A549 (cell line): ENCODE measurements around the gene GIMAP8. TPM values are rescaled to one million over a fixed set of nuclear protein-coding genes. Genes with fewer than 3 reads are reported as not detected.

Experiments
- ATAC-seq, 2 experiments: fragments of 200-7000 bp in 1 of 2; fragments of >200 bp in 1 of 2; cut with Nextera tagmentation in 1 of 2; cut with Tn5 transposase in 1 of 2; 3 replicates each; pipeline versions ENCODE4 v1.8.0 to v1.9.1; 2018 to 2020; ENCODE audit warnings: mild to moderate bottlenecking in 1 of 2, moderate library complexity in 1 of 2
- CTCF ChIA-PET: fragments of 300-600 bp; sonication (Branson Sonifier 250); formaldehyde crosslinking; extraction: SDS; loops from one replicate; lab custom pipeline; 2021; ENCODE audit warnings: antibody characterized with exemption, inconsistent platforms; lab: Yijun Ruan, JAX
- POLR2A ChIA-PET: fragments of 350-600 bp; formaldehyde crosslinking; extraction: SDS; loops from one replicate; lab custom pipeline; 2021; ENCODE audit warnings: antibody characterized with exemption, inconsistent platforms; lab: Yijun Ruan, JAX
- DNase-seq, 2 experiments: peaks; one replicate each; pipeline versions ENCODE4 v3.0.0 to v3.0.0-alpha.2; 2011 to 2016; ENCODE audit warnings: low read depth in 1 of 2, low spot score in 1 of 2
- FAIRE-seq: peaks from 2 replicates; lab custom pipeline; 2011; peaks lifted over from hg19 to GRCh38; lab: Jason Lieb, UNC
- H3K27ac ChIP-seq, 2 experiments: fragments of >200 bp; sonication (Bioruptor Twin); formaldehyde crosslinking; 3 replicates each; pipeline ENCODE4 v1.5.1; 2016 to 2017
- H3K4me1 ChIP-seq: fragments of >200 bp; sonication (Bioruptor Twin); formaldehyde crosslinking; 3 replicates; pipeline ENCODE4 v1.6.1; 2016
- H3K4me2 ChIP-seq: fragments of >200 bp; sonication (Bioruptor Twin); formaldehyde crosslinking; 3 replicates; pipeline ENCODE4 v1.6.1; 2016
- H3K4me3 ChIP-seq: fragments of >200 bp; sonication (Bioruptor Twin); formaldehyde crosslinking; 3 replicates; pipeline ENCODE4 v1.5.1; 2016
- H3K9me3 ChIP-seq: fragments of >200 bp; sonication (Bioruptor Twin); formaldehyde crosslinking; 3 replicates; pipeline ENCODE4 v1.6.1; 2016
- CEBPB ChIP-seq, 2 experiments: fragments of >200 bp in 1 of 2; sonication (Bioruptor Twin) in 1 of 2; formaldehyde crosslinking in 1 of 2; IDR thresholded peaks; 2 replicates each; pipeline ENCODE4 v1.6.1; 2012 to 2016
- CHD4 ChIP-seq: fragments of 200-600 bp; sonication (generic); IDR thresholded peaks from 2 replicates; pipeline ENCODE4 v1.6.1; 2016; ENCODE audit warnings: antibody characterized with exemption, mild to moderate bottlenecking, borderline replicate concordance
- EP300 ChIP-seq, 2 experiments: fragments of >200 bp; sonication (Bioruptor Twin); formaldehyde crosslinking; IDR thresholded peaks; 2 replicates in 1 of 2; 3 replicates in 1 of 2; pipeline ENCODE4 v1.6.1; 2016 to 2017
- FOSB ChIP-seq: fragments of 250-450 bp; sonication (Bioruptor Pico); IDR thresholded peaks from 2 replicates; pipeline ENCODE4 v1.5.0; 2020; ENCODE audit warnings: mild to moderate bottlenecking, moderate library complexity
- FOSL2 ChIP-seq, 2 experiments: fragments of 450-650 bp in 1 of 2; fragments of >200 bp in 1 of 2; sonication (Bioruptor Twin) in 1 of 2; formaldehyde crosslinking; IDR thresholded peaks; 2 replicates each; pipeline versions ENCODE4 v1.5.0 to v1.6.1; 2016 to 2020; ENCODE audit warnings: mild to moderate bottlenecking in 1 of 2, moderate library complexity in 1 of 2
- FOXS1 ChIP-seq: fragments of 250-450 bp; sonication (Bioruptor Pico); IDR thresholded peaks from 2 replicates; pipeline ENCODE4 v1.5.0; 2020; ENCODE audit warnings: mild to moderate bottlenecking, moderate library complexity
- HDAC2 ChIP-seq: fragments of 200-600 bp; sonication (generic); IDR thresholded peaks from 2 replicates; pipeline ENCODE4 v1.6.1; 2016
- HEYL ChIP-seq: fragments of 250-450 bp; sonication (Bioruptor Pico); IDR thresholded peaks from 2 replicates; pipeline ENCODE4 v1.8.0; 2021; ENCODE audit warnings: mild to moderate bottlenecking, moderate library complexity
- HOXB5 ChIP-seq: fragments of 250-450 bp; sonication (Bioruptor Pico); IDR thresholded peaks from 2 replicates; pipeline ENCODE4 v1.5.0; 2020; ENCODE audit warnings: mild to moderate bottlenecking, moderate library complexity
- MAZ ChIP-seq: fragments of 150-350 bp; IDR thresholded peaks from 2 replicates; pipeline ENCODE4 v1.6.1; 2014; ENCODE audit warnings: antibody characterized with exemption, low read depth, low read length, borderline replicate concordance
- MYC ChIP-seq: IDR thresholded peaks from 2 replicates; pipeline ENCODE4 v1.6.1; 2012; ENCODE audit warnings: mild to moderate bottlenecking, inconsistent platforms, low read length, improper control_type of control experiment, borderline replicate concordance
- POLR2AphosphoS2 ChIP-seq: conservative IDR thresholded peaks from 2 replicates; pipeline ENCODE4 v1.6.1; 2012; ENCODE audit warnings: low read length, improper control_type of control experiment, inconsistent platforms
- RARB ChIP-seq: fragments of 250-450 bp; sonication (Bioruptor Pico); IDR thresholded peaks from 2 replicates; pipeline ENCODE4 v1.8.0; 2021; ENCODE audit warnings: mild to moderate bottlenecking, moderate library complexity
- RCOR1 ChIP-seq: fragments of 150-350 bp; IDR thresholded peaks from 2 replicates; pipeline ENCODE4 v1.6.1; 2014; ENCODE audit warnings: antibody characterized with exemption, low read length, low read depth
- RFX5 ChIP-seq: fragments of 450-650 bp; IDR thresholded peaks from 2 replicates; pipeline ENCODE4 v1.7.1; 2014; ENCODE audit warnings: antibody characterized with exemption, mild to moderate bottlenecking, moderate library complexity
- TFCP2L1 ChIP-seq: fragments of 250-450 bp; sonication (Bioruptor Pico); IDR thresholded peaks from 2 replicates; pipeline ENCODE4 v1.5.0; 2021; ENCODE audit warnings: mild to moderate bottlenecking
- TP53 ChIP-seq: fragments of 250-450 bp; sonication (Bioruptor Pico); IDR thresholded peaks from 2 replicates; pipeline ENCODE4 v1.5.0; 2021; ENCODE audit warnings: mild to moderate bottlenecking, moderate library complexity
- ZC3H11A ChIP-seq: fragments of 450-650 bp; IDR thresholded peaks from 2 replicates; pipeline ENCODE4 v1.6.1; 2014; ENCODE audit warnings: antibody characterized with exemption, mild to moderate bottlenecking
- ZFP36 ChIP-seq: fragments of 450-650 bp; IDR thresholded peaks from 2 replicates; pipeline ENCODE4 v1.6.1; 2014; ENCODE audit warnings: borderline replicate concordance; ENCODE audit not compliant: partially characterized antibody
- ZSCAN20 ChIP-seq: fragments of 250-450 bp; sonication (Bioruptor Pico); IDR thresholded peaks from 2 replicates; pipeline ENCODE4 v1.8.0; 2022; ENCODE audit warnings: mild to moderate bottlenecking, moderate library complexity
- WGBS: methylation state at CpG from one replicate; pipeline ENCODE4 v1.1.6; 2017; ENCODE audit errors: missing lambda C conversion rate; 5-methylcytosine and 5-hydroxymethylcytosine counted together
- polyA plus RNA-seq, 4 experiments: library from polyadenylated mRNA; depleted of rRNA in 3 of 4; stranded (reverse); fragments of >200 nt; fragmentation: RNase III in 1 of 4; extraction: RNeasy Plus Mini Kit Qiagen cat#74134 plus additional on column Dnase treatment in 1 of 4; gene quantifications; 2 replicates in 3 of 4; 3 replicates in 1 of 4; pipeline ENCODE4 v1.2.3, GENCODE V29; 2011 to 2017
- TF ChIP-seq, protein P1 (sequence below): IDR thresholded peaks from 2 replicates; pipeline ENCODE4 v1.6.1; 2012
- TF ChIP-seq, protein P2 (sequence below): fragments of 250-450 bp; sonication (Bioruptor Pico); IDR thresholded peaks from 2 replicates; pipeline ENCODE4 v1.5.0; 2020; ENCODE audit warnings: low read depth, mild to moderate bottlenecking, moderate library complexity
- TF ChIP-seq, protein P3 (sequence below): fragments of >200 bp; sonication (Bioruptor Twin); formaldehyde crosslinking; IDR thresholded peaks from 3 replicates; pipeline ENCODE4 v1.5.1; 2016
- TF ChIP-seq, protein P4 (sequence below): fragments of 250-450 bp; sonication (Bioruptor Pico); IDR thresholded peaks from 2 replicates; pipeline ENCODE4 v1.5.0; 2021; ENCODE audit warnings: mild to moderate bottlenecking, moderate library complexity, borderline replicate concordance
- TF ChIP-seq, protein P5 (sequence below): fragments of 450-650 bp; IDR thresholded peaks from 2 replicates; pipeline ENCODE4 v1.6.1; 2014; ENCODE audit warnings: antibody characterized with exemption

Gene GIMAP8
- polyA plus RNA-seq, 2 of the 4 experiments (the other 2 are of a cell fraction), result not detected

DNA sequence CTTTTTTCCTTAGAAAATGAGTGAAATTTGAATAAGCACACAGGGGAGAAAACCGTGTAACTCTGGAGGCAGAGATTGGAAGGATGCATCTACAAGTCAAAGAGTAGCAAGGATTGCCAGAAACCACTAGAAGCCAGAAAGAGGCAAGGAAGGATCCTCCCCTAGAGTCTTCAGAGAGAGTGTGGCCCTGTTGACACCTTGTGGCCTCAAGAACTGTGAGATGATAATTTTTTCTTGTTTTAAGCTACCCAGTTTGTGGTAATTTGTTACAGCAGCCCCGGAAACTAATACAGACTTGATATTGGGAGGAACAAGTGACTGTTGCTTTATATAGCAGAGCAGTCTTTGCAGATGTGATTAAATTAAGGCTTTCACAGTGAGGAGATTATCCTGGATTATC, 60.6 kb downstream of the GIMAP8 start:
- Histone ChIP-seq H3K9me3 (no peaks in the 10 kb centered on the region), H3K4me1 (no peaks in the 10 kb centered on the region), H3K4me3 (no peak overlapping the region), H3K4me2 (no peak overlapping the region), H3K27ac (no peak overlapping the region)
- TF ChIP-seq ZSCAN20 (CRISPR knock-in tag) (no peak), POLR2AphosphoS2 (no peak), HDAC2 (no peak), RCOR1 (no peak), CHD4 (no peak), EP300 (IDR thresholded peaks at IDR 0.05) (no peak), HOXB5 (CRISPR knock-in tag) (no peak), ZFP36 (no peak), FOSL2 (IDR thresholded peaks at IDR 0.05) (no peak), FOSL2 (CRISPR knock-in tag; IDR thresholded peaks at IDR 0.05) (no peak), RARB (CRISPR knock-in tag) (no peak), RFX5 (no peak), ZC3H11A (no peak)
- TF ChIP-seq, protein P1, sequence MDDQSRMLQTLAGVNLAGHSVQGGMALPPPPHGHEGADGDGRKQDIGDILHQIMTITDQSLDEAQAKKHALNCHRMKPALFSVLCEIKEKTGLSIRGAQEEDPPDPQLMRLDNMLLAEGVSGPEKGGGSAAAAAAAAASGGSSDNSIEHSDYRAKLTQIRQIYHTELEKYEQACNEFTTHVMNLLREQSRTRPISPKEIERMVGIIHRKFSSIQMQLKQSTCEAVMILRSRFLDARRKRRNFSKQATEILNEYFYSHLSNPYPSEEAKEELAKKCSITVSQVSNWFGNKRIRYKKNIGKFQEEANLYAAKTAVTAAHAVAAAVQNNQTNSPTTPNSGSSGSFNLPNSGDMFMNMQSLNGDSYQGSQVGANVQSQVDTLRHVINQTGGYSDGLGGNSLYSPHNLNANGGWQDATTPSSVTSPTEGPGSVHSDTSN, result no peak
- TF ChIP-seq, protein P2, sequence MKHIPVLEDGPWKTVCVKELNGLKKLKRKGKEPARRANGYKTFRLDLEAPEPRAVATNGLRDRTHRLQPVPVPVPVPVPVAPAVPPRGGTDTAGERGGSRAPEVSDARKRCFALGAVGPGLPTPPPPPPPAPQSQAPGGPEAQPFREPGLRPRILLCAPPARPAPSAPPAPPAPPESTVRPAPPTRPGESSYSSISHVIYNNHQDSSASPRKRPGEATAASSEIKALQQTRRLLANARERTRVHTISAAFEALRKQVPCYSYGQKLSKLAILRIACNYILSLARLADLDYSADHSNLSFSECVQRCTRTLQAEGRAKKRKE (CRISPR knock-in tag), result no peak
- DNase-seq (no peak), FAIRE-seq (no peak), ATAC-seq (no peak)
- POLR2A ChIA-PET, result no interaction called here
- CTCF ChIA-PET, result interaction anchor here (0.8 kb wide), 1 partner anchor 8 kb away, joined by 3 read pairs; no protein-coding TSS in a partner anchor
- 44% methylated on average over 2 of the region's 2 CpGs for WGBS

DNA sequence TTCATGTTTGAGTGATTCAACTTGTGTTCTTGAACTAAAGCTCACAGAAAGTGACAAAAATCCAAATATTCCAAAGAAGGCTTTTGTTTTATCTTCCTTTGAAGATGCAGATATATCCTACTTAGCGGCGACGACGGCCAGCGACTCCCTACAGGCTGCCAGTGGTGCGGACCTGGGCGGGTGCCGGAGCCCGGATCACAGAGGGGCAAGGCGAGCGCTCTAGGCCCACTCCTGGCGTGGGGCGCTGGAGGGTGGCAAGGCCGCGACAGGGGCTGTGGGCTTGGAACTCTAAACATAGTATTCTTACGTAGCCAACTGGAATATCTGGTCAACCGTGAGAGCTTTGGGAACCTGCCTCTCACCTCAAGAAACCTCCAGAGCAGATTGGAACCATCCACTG, 63.3 kb downstream of the GIMAP8 start:
- CTCF ChIA-PET, result no interaction called here
- TF ChIP-seq CHD4 (no peak), HEYL (no peak), TFCP2L1 (CRISPR knock-in tag) (no peak), TP53 (CRISPR knock-in tag) (no peak), MAZ (no peak), MYC (no peak), FOXS1 (CRISPR knock-in tag) (no peak), CEBPB (IDR thresholded peaks at IDR 0.05) (no peak), FOSB (CRISPR knock-in tag) (no peak), HOXB5 (CRISPR knock-in tag) (no peak), EP300 (IDR thresholded peaks at IDR 0.05) (no peak)
- TF ChIP-seq, protein P3, sequence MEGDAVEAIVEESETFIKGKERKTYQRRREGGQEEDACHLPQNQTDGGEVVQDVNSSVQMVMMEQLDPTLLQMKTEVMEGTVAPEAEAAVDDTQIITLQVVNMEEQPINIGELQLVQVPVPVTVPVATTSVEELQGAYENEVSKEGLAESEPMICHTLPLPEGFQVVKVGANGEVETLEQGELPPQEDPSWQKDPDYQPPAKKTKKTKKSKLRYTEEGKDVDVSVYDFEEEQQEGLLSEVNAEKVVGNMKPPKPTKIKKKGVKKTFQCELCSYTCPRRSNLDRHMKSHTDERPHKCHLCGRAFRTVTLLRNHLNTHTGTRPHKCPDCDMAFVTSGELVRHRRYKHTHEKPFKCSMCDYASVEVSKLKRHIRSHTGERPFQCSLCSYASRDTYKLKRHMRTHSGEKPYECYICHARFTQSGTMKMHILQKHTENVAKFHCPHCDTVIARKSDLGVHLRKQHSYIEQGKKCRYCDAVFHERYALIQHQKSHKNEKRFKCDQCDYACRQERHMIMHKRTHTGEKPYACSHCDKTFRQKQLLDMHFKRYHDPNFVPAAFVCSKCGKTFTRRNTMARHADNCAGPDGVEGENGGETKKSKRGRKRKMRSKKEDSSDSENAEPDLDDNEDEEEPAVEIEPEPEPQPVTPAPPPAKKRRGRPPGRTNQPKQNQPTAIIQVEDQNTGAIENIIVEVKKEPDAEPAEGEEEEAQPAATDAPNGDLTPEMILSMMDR, result no peak
- TF ChIP-seq, protein P4, sequence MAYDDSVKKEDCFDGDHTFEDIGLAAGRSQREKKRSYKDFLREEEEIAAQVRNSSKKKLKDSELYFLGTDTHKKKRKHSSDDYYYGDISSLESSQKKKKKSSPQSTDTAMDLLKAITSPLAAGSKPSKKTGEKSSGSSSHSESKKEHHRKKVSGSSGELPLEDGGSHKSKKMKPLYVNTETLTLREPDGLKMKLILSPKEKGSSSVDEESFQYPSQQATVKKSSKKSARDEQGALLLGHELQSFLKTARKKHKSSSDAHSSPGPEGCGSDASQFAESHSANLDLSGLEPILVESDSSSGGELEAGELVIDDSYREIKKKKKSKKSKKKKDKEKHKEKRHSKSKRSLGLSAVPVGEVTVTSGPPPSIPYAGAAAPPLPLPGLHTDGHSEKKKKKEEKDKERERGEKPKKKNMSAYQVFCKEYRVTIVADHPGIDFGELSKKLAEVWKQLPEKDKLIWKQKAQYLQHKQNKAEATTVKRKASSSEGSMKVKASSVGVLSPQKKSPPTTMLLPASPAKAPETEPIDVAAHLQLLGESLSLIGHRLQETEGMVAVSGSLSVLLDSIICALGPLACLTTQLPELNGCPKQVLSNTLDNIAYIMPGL, result no peak
- TF ChIP-seq, protein P5, sequence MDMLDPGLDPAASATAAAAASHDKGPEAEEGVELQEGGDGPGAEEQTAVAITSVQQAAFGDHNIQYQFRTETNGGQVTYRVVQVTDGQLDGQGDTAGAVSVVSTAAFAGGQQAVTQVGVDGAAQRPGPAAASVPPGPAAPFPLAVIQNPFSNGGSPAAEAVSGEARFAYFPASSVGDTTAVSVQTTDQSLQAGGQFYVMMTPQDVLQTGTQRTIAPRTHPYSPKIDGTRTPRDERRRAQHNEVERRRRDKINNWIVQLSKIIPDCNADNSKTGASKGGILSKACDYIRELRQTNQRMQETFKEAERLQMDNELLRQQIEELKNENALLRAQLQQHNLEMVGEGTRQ, result no peak
- TF ChIP-seq, protein P1, result no peak
- FAIRE-seq, result no peak

More for the DNA sequence above, 63.3 kb downstream of the GIMAP8 start:
- DNase-seq (no peak), ATAC-seq (no peak)
- POLR2A ChIA-PET, result no interaction called here
- Histone ChIP-seq H3K4me2 (no peak overlapping the region), H3K27ac (no peak overlapping the region), H3K4me1 (no peaks in the 10 kb centered on the region), H3K4me3 (no peak overlapping the region), H3K9me3 (no peaks in the 10 kb centered on the region)
- WGBS, result 55% methylated on average over 17 of the region's 17 CpGs
